22Rv1 (cell line): ENCODE data around the gene TYW1.
"Not testable (repeated sequence)": the region's sequence is repeated elsewhere in the genome, so short reads cannot be mapped to it uniquely, and the experiment has no call there.

Experiments
- CTCF ChIP-seq: fragments of 450-650 bp; IDR thresholded peaks from 2 replicates; pipeline ENCODE4 v1.5.1; 2017; ENCODE audit warnings: mild to moderate bottlenecking
- ZFX ChIP-seq: fragments of 450-650 bp; IDR thresholded peaks from 2 replicates; pipeline ENCODE4 v1.6.1; 2017; ENCODE audit warnings: antibody characterized with exemption, borderline replicate concordance

GRCh38 chr7:67130766-67131165 is 134.1 kb downstream of the TYW1 start:
- not testable (repeated sequence) for TF ChIP-seq CTCF, ZFX
